NCI-H2227 (cell line): Measurements from ENCODE around the gene TREML1.
"Not testable (repeated sequence)": the region's sequence is repeated elsewhere in the genome, so short reads cannot be mapped to it uniquely, and the experiment has no call there.

Source experiments
- DNase-seq: peaks from one replicate; lab custom pipeline; 2025; ENCODE audit not compliant: unreplicated experiment; lab: John Stamatoyannopoulos, UW

Gene TREML1

GRCh38 chr6:41153451-41153850 is 696 bp downstream of the TREML1 start:
- no peak for DNase-seq

- no peak for DNase-seq
Measured at GRCh38 chr6:41150671-41151070, 3.5 kb downstream of the TREML1 start.

- DNase-seq, result no peak
Measured at GRCh38 chr6:41147917-41148316, 6.2 kb downstream of the TREML1 start.

GRCh38 chr6:41136911-41137310 is 17.2 kb downstream of the TREML1 start:
- no peak for DNase-seq

- DNase-seq, result no peak
Measured at GRCh38 chr6:41135062-41135832, 18.9 kb downstream of the TREML1 start.

GRCh38 chr6:41132254-41132653 is 21.9 kb downstream of the TREML1 start:
- DNase-seq, result peak; percentile 12

- no peak for DNase-seq
Measured at GRCh38 chr6:41125282-41125681, 28.9 kb downstream of the TREML1 start.

GRCh38 chr6:41122918-41123317 is 31.2 kb downstream of the TREML1 start:
- no peak for DNase-seq

GRCh38 chr6:41122373-41122772 is 31.8 kb downstream of the TREML1 start:
- DNase-seq, result no peak

GRCh38 chr6:41120058-41120457 is 34.1 kb downstream of the TREML1 start:
- no peak for DNase-seq

- no peak for DNase-seq
Measured at GRCh38 chr6:41119508-41119907, 34.6 kb downstream of the TREML1 start.

- not testable (repeated sequence) for DNase-seq
Measured at GRCh38 chr6:41115027-41115426, 39.1 kb downstream of the TREML1 start.

GRCh38 chr6:41111017-41111416 is 43.1 kb downstream of the TREML1 start:
- no peak for DNase-seq

GRCh38 chr6:41103847-41104246 is 50.3 kb downstream of the TREML1 start:
- DNase-seq, result no peak

- no peak for DNase-seq
Measured at GRCh38 chr6:41100871-41101287, 53.3 kb downstream of the TREML1 start.
